SK-N-SH treated with all-trans-retinoic acid at 6 μM for 48 hours (cell line): ENCODE results near the gene ANKRD55.

Experiments used
- ATAC-seq: fragments of 200-7000 bp; cut with Tn5 transposase; 3 replicates; pipeline ENCODE4 v1.9.1; 2020; ENCODE audit warnings: mild to moderate bottlenecking, moderate library complexity
- ARNTL ChIP-seq: fragments of 450-650 bp; formaldehyde crosslinking; IDR thresholded peaks from 2 replicates; pipeline ENCODE4 v1.5.0; 2020; ENCODE audit warnings: low read depth, mild to moderate bottlenecking, moderate library complexity, borderline replicate concordance
- BACH2 ChIP-seq: fragments of 250-450 bp; sonication (Bioruptor Pico); IDR thresholded peaks from 2 replicates; pipeline ENCODE4 v1.9.0; 2021; ENCODE audit warnings: mild to moderate bottlenecking, borderline replicate concordance
- CREB5 ChIP-seq: fragments of 250-450 bp; sonication (Bioruptor Pico); IDR thresholded peaks from 2 replicates; pipeline ENCODE4 v1.5.1; 2020; ENCODE audit warnings: low read depth, mild to moderate bottlenecking, moderate library complexity
- CSDC2 ChIP-seq: fragments of 250-450 bp; sonication (Bioruptor Pico); IDR thresholded peaks from 2 replicates; pipeline ENCODE4 v1.5.0; 2020; ENCODE audit warnings: mild to moderate bottlenecking, moderate library complexity
- ESRRG ChIP-seq: fragments of 250-450 bp; sonication (Bioruptor Pico); IDR thresholded peaks from 2 replicates; pipeline ENCODE4 v1.6.1; 2021; ENCODE audit warnings: mild to moderate bottlenecking
- GLIS3 ChIP-seq: fragments of 250-450 bp; sonication (Bioruptor Pico); IDR thresholded peaks from 2 replicates; pipeline ENCODE4 v1.5.0; 2020; ENCODE audit warnings: mild to moderate bottlenecking, moderate library complexity
- ISL1 ChIP-seq: fragments of 250-450 bp; sonication (Bioruptor Pico); IDR thresholded peaks from 2 replicates; pipeline ENCODE4 v2.1.2; 2022; ENCODE audit warnings: mild to moderate bottlenecking, moderate library complexity
- OSR1 ChIP-seq: fragments of 250-450 bp; sonication (Bioruptor Pico); IDR thresholded peaks from 2 replicates; pipeline ENCODE4 v1.8.0; 2022; ENCODE audit warnings: moderate library complexity, mild to moderate bottlenecking, inconsistent platforms
- PPARA ChIP-seq: fragments of 250-450 bp; sonication (Bioruptor Pico); IDR thresholded peaks from 2 replicates; pipeline ENCODE4 v1.5.0; 2020; ENCODE audit warnings: mild to moderate bottlenecking, borderline replicate concordance
- RARB ChIP-seq: fragments of 250-450 bp; sonication (Bioruptor Pico); IDR thresholded peaks from 2 replicates; pipeline ENCODE4 v1.8.0; 2021; ENCODE audit warnings: mild to moderate bottlenecking, moderate library complexity
- SNAI2 ChIP-seq: fragments of 250-450 bp; sonication (Bioruptor Pico); IDR thresholded peaks from 2 replicates; pipeline ENCODE4 v1.5.0; 2020; ENCODE audit warnings: mild to moderate bottlenecking, moderate library complexity
- TCF4 ChIP-seq: fragments of 250-450 bp; sonication (Bioruptor Pico); IDR thresholded peaks from 2 replicates; pipeline ENCODE4 v1.8.0; 2021; ENCODE audit warnings: mild to moderate bottlenecking, moderate library complexity, borderline replicate concordance
- TOX ChIP-seq: fragments of 250-450 bp; sonication (Bioruptor Pico); IDR thresholded peaks from 2 replicates; pipeline ENCODE4 v1.8.0; 2021; ENCODE audit warnings: mild to moderate bottlenecking, moderate library complexity, borderline replicate concordance
- ZC3H10 ChIP-seq: fragments of 250-450 bp; sonication (Bioruptor Pico); IDR thresholded peaks from 2 replicates; pipeline ENCODE4 v1.5.1; 2021; ENCODE audit warnings: mild to moderate bottlenecking, moderate library complexity
- ZFP3 ChIP-seq: fragments of 250-450 bp; sonication (Bioruptor Pico); IDR thresholded peaks from 2 replicates; pipeline ENCODE4 v1.5.0; 2020; ENCODE audit warnings: mild to moderate bottlenecking, moderate library complexity
- ZNF565 ChIP-seq: fragments of 450-650 bp; formaldehyde crosslinking; conservative IDR thresholded peaks from 2 replicates; pipeline ENCODE4 v1.5.0; 2020; ENCODE audit warnings: low read depth, mild to moderate bottlenecking, moderate library complexity
- ZNF70 ChIP-seq: fragments of 450-650 bp; formaldehyde crosslinking; IDR thresholded peaks from 2 replicates; pipeline ENCODE4 v1.5.0; 2020; ENCODE audit warnings: mild to moderate bottlenecking, moderate library complexity
- ZNF8 ChIP-seq: fragments of 450-650 bp; formaldehyde crosslinking; IDR thresholded peaks from 2 replicates; pipeline ENCODE4 v1.5.0; 2020; ENCODE audit warnings: mild to moderate bottlenecking, moderate library complexity
- TF ChIP-seq, protein P1 (sequence below): fragments of 250-450 bp; sonication (Bioruptor Pico); IDR thresholded peaks from 2 replicates; pipeline ENCODE4 v1.5.0; 2020; ENCODE audit warnings: mild to moderate bottlenecking, moderate library complexity
- TF ChIP-seq, protein P2 (sequence below): fragments of 250-450 bp; sonication (Bioruptor Pico); IDR thresholded peaks from 2 replicates; pipeline ENCODE4 v1.8.0; 2020; ENCODE audit warnings: mild to moderate bottlenecking, moderate library complexity, borderline replicate concordance
- TF ChIP-seq, protein P3 (sequence below): fragments of 250-450 bp; sonication (Bioruptor Pico); IDR thresholded peaks from 2 replicates; pipeline ENCODE4 v1.5.1; 2021; ENCODE audit warnings: mild to moderate bottlenecking, moderate library complexity
- TF ChIP-seq, protein P4 (sequence below): fragments of 250-450 bp; sonication (Bioruptor Pico); IDR thresholded peaks from 2 replicates; pipeline ENCODE4 v1.8.0; 2021; ENCODE audit warnings: low read depth, mild to moderate bottlenecking, moderate library complexity, borderline replicate concordance

ANKRD55 gene

GRCh38 chr5:56128113-56128512 is 105.0 kb downstream of the ANKRD55 start:
- TF ChIP-seq PPARA (CRISPR knock-in tag): no peak
- no peak for TF ChIP-seq ZNF70 (CRISPR knock-in tag)
- TF ChIP-seq, protein P1, sequence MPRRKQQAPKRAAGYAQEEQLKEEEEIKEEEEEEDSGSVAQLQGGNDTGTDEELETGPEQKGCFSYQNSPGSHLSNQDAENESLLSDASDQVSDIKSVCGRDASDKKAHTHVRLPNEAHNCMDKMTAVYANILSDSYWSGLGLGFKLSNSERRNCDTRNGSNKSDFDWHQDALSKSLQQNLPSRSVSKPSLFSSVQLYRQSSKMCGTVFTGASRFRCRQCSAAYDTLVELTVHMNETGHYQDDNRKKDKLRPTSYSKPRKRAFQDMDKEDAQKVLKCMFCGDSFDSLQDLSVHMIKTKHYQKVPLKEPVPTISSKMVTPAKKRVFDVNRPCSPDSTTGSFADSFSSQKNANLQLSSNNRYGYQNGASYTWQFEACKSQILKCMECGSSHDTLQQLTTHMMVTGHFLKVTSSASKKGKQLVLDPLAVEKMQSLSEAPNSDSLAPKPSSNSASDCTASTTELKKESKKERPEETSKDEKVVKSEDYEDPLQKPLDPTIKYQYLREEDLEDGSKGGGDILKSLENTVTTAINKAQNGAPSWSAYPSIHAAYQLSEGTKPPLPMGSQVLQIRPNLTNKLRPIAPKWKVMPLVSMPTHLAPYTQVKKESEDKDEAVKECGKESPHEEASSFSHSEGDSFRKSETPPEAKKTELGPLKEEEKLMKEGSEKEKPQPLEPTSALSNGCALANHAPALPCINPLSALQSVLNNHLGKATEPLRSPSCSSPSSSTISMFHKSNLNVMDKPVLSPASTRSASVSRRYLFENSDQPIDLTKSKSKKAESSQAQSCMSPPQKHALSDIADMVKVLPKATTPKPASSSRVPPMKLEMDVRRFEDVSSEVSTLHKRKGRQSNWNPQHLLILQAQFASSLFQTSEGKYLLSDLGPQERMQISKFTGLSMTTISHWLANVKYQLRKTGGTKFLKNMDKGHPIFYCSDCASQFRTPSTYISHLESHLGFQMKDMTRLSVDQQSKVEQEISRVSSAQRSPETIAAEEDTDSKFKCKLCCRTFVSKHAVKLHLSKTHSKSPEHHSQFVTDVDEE (CRISPR knock-in tag): no peak
- TF ChIP-seq ZFP3 (CRISPR knock-in tag): no peak
- TF ChIP-seq ZNF8 (CRISPR knock-in tag): no peak
- no peak for TF ChIP-seq BACH2 (CRISPR knock-in tag)
- no peak for TF ChIP-seq ARNTL (CRISPR knock-in tag)
- no peak for TF ChIP-seq TCF4
- no peak for TF ChIP-seq RARB (CRISPR knock-in tag)
- no peak for TF ChIP-seq OSR1
- TF ChIP-seq, protein P2, sequence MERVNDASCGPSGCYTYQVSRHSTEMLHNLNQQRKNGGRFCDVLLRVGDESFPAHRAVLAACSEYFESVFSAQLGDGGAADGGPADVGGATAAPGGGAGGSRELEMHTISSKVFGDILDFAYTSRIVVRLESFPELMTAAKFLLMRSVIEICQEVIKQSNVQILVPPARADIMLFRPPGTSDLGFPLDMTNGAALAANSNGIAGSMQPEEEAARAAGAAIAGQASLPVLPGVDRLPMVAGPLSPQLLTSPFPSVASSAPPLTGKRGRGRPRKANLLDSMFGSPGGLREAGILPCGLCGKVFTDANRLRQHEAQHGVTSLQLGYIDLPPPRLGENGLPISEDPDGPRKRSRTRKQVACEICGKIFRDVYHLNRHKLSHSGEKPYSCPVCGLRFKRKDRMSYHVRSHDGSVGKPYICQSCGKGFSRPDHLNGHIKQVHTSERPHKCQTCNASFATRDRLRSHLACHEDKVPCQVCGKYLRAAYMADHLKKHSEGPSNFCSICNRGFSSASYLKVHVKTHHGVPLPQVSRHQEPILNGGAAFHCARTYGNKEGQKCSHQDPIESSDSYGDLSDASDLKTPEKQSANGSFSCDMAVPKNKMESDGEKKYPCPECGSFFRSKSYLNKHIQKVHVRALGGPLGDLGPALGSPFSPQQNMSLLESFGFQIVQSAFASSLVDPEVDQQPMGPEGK (CRISPR knock-in tag): no peak
- no peak for TF ChIP-seq SNAI2 (CRISPR knock-in tag)
- no peak for TF ChIP-seq CSDC2 (CRISPR knock-in tag)
- no peak for TF ChIP-seq ESRRG (CRISPR knock-in tag)
- ATAC-seq: no peak

DNA sequence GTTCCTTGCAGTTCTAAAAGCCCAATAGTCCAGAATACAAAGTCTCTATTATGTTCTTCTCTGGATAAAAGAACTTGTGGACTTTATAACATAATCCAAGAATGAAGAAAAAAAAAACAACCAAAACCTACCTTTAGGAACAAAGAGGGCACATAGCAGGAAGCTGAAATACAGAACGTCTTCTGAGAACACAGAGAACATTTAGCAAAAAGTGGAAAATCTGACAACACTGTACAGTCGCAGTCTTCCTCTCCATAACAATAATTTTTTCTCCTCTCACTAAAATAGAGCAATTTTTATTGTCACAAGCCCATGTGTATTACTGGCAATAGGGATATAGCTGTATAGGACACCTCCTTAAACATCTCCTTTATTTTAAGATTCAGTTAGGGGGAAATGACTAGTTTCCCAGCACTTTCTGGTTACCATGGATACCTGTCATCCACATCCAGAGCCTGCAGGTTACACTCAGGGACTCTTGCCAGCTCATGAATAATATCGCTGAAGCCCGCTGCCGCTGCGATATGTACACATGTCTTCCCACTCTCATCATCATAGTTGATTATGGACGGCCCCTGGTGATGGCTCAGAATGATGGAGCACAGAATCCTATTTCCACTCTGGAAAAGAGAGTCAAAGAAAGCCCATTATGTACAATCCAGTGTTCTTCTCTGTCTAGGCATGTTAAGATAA is 106.5 kb downstream of the ANKRD55 start:
- TF ChIP-seq CSDC2 (CRISPR knock-in tag): no peak
- no peak for TF ChIP-seq ZNF70 (CRISPR knock-in tag)
- TF ChIP-seq ZNF8 (CRISPR knock-in tag): no peak
- TF ChIP-seq GLIS3 (CRISPR knock-in tag): no peak
- TF ChIP-seq PPARA (CRISPR knock-in tag): no peak
- no peak for TF ChIP-seq ARNTL (CRISPR knock-in tag)
- TF ChIP-seq, protein P3, sequence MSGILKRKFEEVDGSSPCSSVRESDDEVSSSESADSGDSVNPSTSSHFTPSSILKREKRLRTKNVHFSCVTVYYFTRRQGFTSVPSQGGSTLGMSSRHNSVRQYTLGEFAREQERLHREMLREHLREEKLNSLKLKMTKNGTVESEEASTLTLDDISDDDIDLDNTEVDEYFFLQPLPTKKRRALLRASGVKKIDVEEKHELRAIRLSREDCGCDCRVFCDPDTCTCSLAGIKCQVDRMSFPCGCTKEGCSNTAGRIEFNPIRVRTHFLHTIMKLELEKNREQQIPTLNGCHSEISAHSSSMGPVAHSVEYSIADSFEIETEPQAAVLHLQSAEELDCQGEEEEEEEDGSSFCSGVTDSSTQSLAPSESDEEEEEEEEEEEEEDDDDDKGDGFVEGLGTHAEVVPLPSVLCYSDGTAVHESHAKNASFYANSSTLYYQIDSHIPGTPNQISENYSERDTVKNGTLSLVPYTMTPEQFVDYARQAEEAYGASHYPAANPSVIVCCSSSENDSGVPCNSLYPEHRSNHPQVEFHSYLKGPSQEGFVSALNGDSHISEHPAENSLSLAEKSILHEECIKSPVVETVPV (CRISPR knock-in tag): no peak
- no peak for TF ChIP-seq SNAI2 (CRISPR knock-in tag)
- TF ChIP-seq, protein P4, sequence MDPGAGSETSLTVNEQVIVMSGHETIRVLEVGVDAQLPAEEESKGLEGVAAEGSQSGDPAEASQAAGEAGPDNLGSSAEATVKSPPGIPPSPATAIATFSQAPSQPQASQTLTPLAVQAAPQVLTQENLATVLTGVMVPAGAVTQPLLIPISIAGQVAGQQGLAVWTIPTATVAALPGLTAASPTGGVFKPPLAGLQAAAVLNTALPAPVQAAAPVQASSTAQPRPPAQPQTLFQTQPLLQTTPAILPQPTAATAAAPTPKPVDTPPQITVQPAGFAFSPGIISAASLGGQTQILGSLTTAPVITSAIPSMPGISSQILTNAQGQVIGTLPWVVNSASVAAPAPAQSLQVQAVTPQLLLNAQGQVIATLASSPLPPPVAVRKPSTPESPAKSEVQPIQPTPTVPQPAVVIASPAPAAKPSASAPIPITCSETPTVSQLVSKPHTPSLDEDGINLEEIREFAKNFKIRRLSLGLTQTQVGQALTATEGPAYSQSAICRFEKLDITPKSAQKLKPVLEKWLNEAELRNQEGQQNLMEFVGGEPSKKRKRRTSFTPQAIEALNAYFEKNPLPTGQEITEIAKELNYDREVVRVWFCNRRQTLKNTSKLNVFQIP (CRISPR knock-in tag): no peak
- TF ChIP-seq CREB5 (CRISPR knock-in tag): no peak
- no peak for TF ChIP-seq ZC3H10 (CRISPR knock-in tag)
- TF ChIP-seq OSR1: no peak
- TF ChIP-seq, protein P1 (CRISPR knock-in tag): no peak
- no peak for TF ChIP-seq TOX (CRISPR knock-in tag)
- no peak for TF ChIP-seq ISL1 (CRISPR knock-in tag)
- TF ChIP-seq, protein P2 (CRISPR knock-in tag): no peak
- TF ChIP-seq ZNF565 (CRISPR knock-in tag): no peak
- no peak for TF ChIP-seq RARB (CRISPR knock-in tag)
- no peak for TF ChIP-seq ESRRG (CRISPR knock-in tag)
- TF ChIP-seq TCF4: no peak
- TF ChIP-seq, all 23 proteins: peak for 0
- ATAC-seq: peak; percentile 14; the same call in 2 of the 3 replicates
